Nephron progenitor cell (in vitro differentiated cells): ENCODE results near the gene CYB5R3.
A peak's percentile ranks its signal among the peaks of the same experiment; 100 is the strongest.

ENCODE experiments used
- DNase-seq: peaks from one replicate; pipeline ENCODE4 v3.0.0; 2021
- H3K27ac Mint-ChIP-seq: 2 replicates; pipeline ENCODE4 v1.8.0; 2021; ENCODE audit warnings: mild to moderate bottlenecking, moderate library complexity, mixed read lengths
- H3K27me3 Mint-ChIP-seq: 2 replicates; pipeline ENCODE4 v1.8.0; 2021; ENCODE audit warnings: mild to moderate bottlenecking, low read depth, mixed read lengths; ENCODE audit not compliant: poor library complexity
- H3K36me3 Mint-ChIP-seq: 2 replicates; pipeline ENCODE4 v1.8.0; 2021; ENCODE audit warnings: low read depth, mixed read lengths
- H3K4me1 Mint-ChIP-seq: 2 replicates; pipeline ENCODE4 v1.8.0; 2021; ENCODE audit warnings: mixed read lengths
- H3K4me3 Mint-ChIP-seq: 2 replicates; pipeline ENCODE4 v1.8.0; 2021; ENCODE audit warnings: mild to moderate bottlenecking, moderate library complexity, mixed read lengths
- H3K9me3 Mint-ChIP-seq: 2 replicates; pipeline ENCODE4 v1.8.0; 2021; ENCODE audit warnings: mild to moderate bottlenecking, moderate library complexity, mixed read lengths
- TF ChIP-seq, protein P1 (sequence below): fragments of 200-600 bp; sonication (generic); IDR thresholded peaks from 2 replicates; pipeline ENCODE4 v1.5.0; 2021; ENCODE audit warnings: antibody characterized with exemption

The CYB5R3 gene

DNA sequence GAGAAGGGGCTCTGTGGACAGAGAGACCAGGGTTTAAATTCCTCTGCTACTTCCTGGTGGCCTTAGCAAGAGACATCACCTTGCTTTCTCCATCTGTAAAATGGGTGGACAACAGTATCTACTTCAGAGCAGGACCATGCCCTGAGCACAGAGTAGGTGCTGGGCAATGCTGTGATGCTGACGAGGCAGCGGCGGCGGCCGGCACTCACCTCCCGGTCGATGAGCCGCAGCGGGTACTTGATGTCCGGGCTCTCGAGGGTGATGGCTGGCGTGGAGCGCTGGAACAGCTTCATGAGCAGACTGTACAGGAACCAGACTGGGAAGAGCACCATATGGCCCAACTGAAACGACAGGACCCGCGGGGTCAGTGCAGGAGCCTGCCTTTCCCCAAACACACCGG lies 12.7 kb downstream of the CYB5R3 start:
- Mint-ChIP-seq H3K36me3 (peaks cover 54% of the 10 kb centered on the region), H3K27ac (no peak overlapping the region), H3K4me3 (no peak overlapping the region), H3K4me1 (peaks cover 5% of the 10 kb centered on the region), H3K9me3 (no peaks in the 10 kb centered on the region), H3K27me3 (no peaks in the 10 kb centered on the region)
- DNase-seq, result no peak
- TF ChIP-seq, protein P1, sequence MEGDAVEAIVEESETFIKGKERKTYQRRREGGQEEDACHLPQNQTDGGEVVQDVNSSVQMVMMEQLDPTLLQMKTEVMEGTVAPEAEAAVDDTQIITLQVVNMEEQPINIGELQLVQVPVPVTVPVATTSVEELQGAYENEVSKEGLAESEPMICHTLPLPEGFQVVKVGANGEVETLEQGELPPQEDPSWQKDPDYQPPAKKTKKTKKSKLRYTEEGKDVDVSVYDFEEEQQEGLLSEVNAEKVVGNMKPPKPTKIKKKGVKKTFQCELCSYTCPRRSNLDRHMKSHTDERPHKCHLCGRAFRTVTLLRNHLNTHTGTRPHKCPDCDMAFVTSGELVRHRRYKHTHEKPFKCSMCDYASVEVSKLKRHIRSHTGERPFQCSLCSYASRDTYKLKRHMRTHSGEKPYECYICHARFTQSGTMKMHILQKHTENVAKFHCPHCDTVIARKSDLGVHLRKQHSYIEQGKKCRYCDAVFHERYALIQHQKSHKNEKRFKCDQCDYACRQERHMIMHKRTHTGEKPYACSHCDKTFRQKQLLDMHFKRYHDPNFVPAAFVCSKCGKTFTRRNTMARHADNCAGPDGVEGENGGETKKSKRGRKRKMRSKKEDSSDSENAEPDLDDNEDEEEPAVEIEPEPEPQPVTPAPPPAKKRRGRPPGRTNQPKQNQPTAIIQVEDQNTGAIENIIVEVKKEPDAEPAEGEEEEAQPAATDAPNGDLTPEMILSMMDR, result no peak

DNA sequence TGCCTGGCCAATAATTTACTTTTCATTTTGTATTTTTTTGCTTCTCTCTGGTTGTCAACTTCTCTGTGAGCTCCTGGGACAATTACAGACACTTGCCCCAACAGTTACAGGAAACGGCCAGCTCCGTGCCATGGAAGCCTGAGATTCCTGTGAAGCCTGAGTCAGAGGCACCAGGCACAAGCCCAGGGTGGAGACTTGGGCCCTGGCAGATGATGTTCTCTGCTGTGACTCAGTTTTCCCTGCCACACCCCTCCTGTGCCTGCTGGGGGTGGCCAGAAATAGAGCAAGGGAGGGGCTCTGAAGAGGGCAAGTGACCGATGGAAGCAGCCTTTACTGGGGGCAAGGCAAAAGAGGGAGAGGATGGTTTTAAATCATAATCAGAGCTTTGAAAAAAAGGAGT lies 13.7 kb downstream of the CYB5R3 start:
- Mint-ChIP-seq H3K9me3 (no peaks in the 10 kb centered on the region), H3K27ac (peak overlapping the region; percentile 90), H3K36me3 (peaks cover 50% of the 10 kb centered on the region), H3K4me3 (no peak overlapping the region), H3K27me3 (no peaks in the 10 kb centered on the region), H3K4me1 (peaks cover 5% of the 10 kb centered on the region)
- no peak for DNase-seq
- TF ChIP-seq, protein P1, result no peak

DNA sequence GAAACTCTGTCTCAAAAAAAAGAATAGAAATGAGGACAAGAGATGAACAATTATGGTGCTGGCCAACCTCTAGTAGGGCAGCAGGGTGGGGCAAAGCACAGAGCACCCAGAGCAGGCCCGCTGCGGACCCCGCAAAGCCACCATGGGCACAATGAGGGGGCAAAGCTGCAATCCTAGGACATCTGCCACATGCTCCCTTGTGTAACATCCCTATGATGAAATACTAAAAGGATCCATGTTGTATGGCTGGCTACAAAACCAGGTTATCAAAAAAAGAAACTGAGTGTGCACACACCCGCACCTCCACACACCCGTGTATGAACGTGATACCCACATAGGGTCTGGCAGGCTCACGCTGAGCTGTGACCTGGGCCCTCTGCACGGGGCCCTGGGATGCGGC lies 16.2 kb downstream of the CYB5R3 start:
- H3K27ac Mint-ChIP-seq, result no peak overlapping the region
- TF ChIP-seq, protein P1, result no peak
- no peak overlapping the region for H3K4me3 Mint-ChIP-seq
- no peak for DNase-seq
- no peaks in the 10 kb centered on the region for H3K4me1 Mint-ChIP-seq
- H3K36me3 Mint-ChIP-seq, result peaks cover 49% of the 10 kb centered on the region
- H3K27me3 Mint-ChIP-seq, result no peaks in the 10 kb centered on the region
- H3K9me3 Mint-ChIP-seq, result no peaks in the 10 kb centered on the region

DNA sequence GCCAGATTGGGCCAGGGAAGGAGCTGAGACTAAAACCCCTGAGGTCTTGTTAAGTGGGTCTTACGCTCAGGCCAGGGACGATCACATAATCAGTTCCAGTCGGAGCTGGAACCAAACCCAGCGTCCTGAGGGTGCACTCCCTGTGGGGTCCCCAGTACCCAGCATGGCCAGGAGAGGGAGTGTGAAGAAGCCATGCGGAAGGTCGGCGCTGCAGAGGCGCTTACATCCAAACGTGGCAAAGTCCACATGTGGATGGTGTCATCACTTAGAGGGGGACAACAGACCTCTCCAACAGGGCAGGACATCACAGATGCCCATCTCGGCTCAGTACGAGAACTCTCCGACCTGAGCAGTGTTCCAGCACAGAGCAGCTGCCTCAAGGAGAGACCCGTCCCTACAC lies 17.1 kb downstream of the CYB5R3 start:
- Mint-ChIP-seq H3K4me1 (no peaks in the 10 kb centered on the region), H3K27me3 (no peaks in the 10 kb centered on the region), H3K9me3 (no peaks in the 10 kb centered on the region), H3K27ac (peak overlapping the region; percentile 30), H3K4me3 (no peak overlapping the region), H3K36me3 (peaks cover 43% of the 10 kb centered on the region)
- no peak for DNase-seq
- TF ChIP-seq, protein P1, result peak; percentile 24

DNA sequence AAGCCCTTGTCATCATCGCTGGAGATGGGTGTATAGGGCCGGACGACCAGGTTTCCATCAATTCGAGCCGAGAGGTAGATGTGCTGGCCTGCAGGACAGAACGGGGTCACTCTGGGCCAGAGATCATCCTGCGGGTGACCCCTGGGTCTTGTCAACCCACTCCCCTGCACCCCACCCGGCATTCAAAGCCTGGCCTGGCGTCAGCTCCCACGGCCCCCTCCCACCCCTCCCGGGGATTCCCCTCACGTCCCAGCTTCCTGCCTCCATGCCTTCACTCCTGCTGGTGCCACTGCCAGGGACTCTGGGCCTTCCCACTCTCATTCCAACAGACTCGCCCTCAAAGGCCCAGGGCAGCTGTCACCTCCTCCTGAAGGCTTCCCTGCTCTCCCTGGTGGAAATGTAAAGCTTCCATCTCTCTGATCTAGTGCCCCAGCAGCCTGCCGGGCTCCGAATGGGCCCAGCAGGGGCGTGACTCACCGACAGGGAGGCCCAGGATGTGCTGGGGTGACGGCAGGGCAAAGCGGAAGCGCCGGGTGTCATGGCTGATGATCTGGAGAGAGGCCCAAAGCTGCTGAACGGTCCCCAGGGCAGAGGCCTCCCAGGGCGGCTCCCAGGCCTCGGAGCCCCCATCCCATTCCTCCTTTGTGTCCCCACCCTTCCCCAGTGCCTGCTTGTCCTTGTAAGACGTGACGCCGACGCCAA lies 18.1 kb downstream of the CYB5R3 start:
- H3K36me3 Mint-ChIP-seq, result peaks cover 39% of the 10 kb centered on the region
- H3K4me1 Mint-ChIP-seq, result no peaks in the 10 kb centered on the region
- no peaks in the 10 kb centered on the region for H3K27me3 Mint-ChIP-seq
- no peak overlapping the region for H3K27ac Mint-ChIP-seq
- no peak for DNase-seq
- TF ChIP-seq, protein P1, result no peak
- H3K4me3 Mint-ChIP-seq, result no peak overlapping the region
- H3K9me3 Mint-ChIP-seq, result no peaks in the 10 kb centered on the region

DNA sequence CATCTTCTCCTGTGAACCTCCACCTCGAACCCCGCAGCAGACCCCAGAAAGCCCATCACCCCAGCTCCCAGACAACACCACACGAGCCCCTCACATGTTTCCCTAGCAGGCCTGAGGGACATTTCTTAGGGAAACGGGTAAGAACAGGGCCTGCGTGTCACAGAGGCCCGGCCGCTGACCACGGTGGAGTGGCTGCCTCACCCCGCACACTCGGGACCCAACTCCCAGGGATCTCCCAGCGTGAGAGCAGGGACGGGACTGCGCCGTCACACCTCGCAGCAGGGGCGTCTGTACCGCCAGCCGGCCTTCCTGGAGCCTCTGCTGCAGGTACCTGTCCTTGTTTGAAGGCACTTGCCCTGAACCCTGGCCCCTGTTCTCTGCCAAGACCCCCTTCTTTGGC lies 19.0 kb downstream of the CYB5R3 start:
- no peak overlapping the region for H3K27ac Mint-ChIP-seq
- no peak for DNase-seq
- no peak overlapping the region for H3K4me3 Mint-ChIP-seq
- H3K4me1 Mint-ChIP-seq, result no peaks in the 10 kb centered on the region
- no peaks in the 10 kb centered on the region for H3K27me3 Mint-ChIP-seq
- peaks cover 36% of the 10 kb centered on the region for H3K36me3 Mint-ChIP-seq
- H3K9me3 Mint-ChIP-seq, result no peaks in the 10 kb centered on the region
- TF ChIP-seq, protein P1, result no peak
